Dermis blood vessel endothelial cell (primary cell): ENCODE data around the gene FOXP4. TPM values are rescaled to one million over a fixed set of nuclear protein-coding genes. Genes with fewer than 3 reads are reported as not detected.

Experiments used
- DNase-seq: peaks from one replicate; pipeline ENCODE4 v3.0.0; 2010
- total RNA-seq: library from RNA; depleted of rRNA; stranded (reverse); fragments of >200 nt; gene quantifications from 2 replicates; pipeline ENCODE4 v1.2.3, GENCODE V29; 2014

FOXP4 gene
- total RNA-seq, 1 donor from 2014 or later, result 4.4 TPM

DNA sequence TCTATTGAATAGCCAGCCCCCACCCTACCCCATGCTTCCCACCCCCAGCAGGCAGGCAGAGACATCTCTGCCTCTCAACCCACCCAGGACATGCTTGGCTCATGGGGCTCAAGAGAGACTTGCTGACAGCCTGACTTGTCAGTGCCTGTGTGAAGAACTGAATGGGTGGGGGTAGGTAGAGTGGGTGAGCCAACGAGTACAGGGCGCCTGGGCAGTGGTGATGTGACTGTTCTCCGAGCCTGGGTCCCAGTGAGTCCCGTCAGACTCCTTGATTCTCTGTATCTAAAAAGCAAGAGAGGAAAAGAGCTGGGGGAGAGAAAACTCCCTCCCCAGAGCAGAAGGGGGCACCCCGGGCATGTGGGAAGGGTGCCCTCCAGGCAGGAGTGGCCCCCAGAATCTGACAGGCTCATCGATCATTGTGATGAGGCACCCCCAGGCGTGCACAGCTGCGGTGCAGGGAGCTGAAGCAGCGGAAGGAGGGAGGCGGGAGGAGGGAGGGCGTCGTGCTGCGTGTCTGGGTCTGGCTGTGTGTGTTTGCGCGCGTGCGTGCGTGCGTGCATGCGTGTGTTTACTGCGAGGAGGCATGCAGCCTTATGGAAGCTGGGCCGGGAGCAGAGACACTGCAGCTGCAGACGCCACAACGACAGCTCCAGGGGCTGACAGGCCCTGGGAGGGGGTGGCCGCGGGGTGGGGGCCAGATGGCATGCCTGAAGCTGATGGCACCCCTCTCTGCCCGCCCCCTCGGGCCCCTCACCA lies 40.2 kb downstream of the FOXP4 start:
- no peak for DNase-seq

DNA sequence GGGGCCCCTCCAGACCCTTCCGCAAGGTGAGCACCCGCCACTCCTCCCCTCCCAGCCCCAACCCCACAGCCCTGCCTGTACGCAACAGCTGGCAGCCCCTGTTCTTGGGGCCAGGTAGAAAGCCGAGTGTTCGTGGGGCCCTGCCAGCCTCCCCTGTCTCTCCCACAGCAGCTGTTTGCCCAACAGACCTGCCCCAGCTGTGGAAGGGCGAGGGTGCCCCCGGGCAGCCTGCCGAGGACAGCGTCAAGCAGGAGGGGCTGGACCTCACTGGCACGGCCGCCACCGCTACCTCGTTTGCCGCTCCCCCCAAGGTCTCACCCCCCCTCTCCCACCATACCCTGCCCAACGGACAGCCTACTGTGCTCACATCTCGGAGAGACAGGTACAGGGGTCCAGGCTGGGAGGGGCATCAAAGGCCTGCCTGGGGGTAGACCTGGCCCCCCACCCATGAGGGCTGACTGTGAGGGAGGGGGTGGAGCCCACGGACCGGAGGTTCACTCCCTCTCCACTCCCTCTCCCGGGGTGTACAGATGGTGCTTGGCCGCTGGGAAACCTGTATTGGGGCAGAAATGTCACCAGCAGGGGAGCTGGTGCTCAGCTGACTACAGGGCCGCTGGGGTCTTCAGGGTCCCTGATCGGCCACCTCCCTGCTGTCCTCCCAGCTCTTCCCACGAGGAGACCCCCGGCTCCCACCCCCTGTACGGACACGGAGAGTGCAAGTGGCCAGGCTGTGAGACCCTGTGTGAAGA lies 41.1 kb downstream of the FOXP4 start:
- no peak for DNase-seq

DNA sequence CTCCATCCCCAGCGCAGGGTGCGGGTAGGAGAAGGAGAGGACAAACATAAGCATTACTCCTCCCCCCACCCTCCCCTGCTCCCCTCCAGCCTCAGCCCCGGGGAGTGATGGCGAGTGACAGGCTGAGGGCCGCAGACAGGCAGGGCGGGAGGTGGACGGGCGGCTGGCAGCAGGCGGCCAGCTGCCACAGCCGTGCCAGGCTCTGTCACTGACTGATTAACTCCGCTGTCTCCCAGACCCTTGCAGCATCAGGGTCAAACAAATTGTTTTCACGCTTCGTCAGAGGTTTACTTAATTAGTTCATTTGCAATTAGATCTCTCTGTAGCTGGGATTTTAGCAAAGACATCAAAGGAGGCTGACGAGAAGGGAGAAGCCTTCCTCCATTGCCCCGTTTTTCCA lies 41.9 kb downstream of the FOXP4 start:
- DNase-seq, result no peak

DNA sequence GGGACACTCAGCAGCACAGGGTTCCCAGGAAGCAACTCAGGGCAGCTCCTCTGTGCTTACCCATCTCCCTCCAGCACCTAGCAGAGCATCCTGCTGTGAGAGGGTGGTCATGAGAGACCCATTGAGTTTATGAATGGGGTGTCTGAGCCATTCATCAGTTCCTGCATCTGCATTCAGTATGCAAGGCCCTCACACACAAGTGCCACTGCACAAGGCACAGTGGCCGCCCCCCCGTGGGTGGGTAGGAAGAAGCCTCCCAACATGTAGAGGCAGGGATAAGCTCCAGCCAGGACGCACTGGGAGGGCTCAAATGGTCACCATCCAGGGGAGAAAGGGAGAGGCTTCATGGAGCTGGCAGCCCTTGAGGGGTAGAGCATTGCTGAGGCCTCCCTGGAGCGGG lies 43.0 kb downstream of the FOXP4 start:
- DNase-seq, result no peak

DNA sequence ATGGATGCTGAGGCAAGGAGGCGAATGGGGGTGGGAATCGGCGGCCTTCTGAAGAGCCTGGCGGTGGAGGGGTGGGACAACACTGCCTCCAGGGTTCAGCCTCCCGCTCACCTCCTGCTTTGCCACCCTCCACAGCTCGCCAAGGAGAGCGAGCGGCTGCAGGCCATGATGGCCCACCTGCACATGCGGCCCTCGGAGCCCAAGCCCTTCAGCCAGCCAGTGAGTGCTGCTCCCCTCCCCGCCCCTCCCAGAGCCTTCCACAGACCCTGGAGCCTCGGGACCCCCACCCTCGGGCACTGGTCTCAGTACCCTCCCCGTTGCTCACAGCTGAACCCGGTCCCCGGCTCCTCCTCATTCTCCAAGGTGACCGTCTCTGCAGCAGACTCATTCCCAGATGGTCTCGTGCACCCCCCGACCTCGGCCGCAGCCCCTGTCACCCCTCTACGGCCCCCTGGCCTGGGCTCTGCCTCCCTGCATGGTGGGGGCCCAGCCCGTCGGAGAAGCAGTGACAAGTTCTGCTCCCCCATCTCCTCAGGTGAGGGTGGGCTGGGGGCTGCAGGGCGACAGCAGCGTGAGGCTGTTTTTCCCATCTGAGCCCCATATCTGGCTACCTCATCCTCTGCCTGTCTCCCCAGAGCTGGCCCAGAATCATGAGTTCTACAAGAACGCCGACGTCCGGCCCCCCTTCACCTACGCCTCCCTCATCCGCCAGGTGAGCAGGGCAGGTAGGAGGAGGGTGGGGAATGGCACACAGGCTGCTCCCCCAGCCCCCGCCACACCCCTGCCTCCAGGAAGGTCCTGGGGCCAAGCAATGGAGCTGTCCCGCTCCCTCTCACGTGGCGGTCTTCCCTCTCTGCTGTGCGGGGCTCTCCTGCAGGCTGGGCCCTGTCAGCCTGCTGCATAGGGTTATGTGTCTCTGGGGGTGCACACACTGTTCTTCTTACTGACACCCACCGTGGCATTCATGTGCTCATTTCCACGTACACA lies 43.7 kb downstream of the FOXP4 start:
- no peak for DNase-seq

DNA sequence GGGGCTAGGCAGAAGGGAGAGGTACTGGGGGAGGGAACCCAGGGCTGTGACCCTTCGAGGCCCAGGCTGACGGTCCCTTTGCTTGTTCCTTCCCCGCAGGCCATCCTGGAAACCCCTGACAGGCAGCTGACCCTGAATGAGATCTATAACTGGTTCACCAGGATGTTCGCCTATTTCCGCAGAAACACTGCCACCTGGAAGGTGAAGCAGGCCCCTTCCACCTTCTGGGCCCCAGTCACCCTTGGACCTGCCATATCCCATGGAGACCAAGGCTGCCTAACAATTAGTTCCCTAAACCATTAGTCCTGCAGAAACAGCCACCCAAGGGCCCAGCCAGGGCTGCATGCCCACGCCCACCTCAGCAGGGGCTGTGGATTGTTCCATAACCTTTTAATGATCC lies 44.9 kb downstream of the FOXP4 start:
- DNase-seq, result no peak

DNA sequence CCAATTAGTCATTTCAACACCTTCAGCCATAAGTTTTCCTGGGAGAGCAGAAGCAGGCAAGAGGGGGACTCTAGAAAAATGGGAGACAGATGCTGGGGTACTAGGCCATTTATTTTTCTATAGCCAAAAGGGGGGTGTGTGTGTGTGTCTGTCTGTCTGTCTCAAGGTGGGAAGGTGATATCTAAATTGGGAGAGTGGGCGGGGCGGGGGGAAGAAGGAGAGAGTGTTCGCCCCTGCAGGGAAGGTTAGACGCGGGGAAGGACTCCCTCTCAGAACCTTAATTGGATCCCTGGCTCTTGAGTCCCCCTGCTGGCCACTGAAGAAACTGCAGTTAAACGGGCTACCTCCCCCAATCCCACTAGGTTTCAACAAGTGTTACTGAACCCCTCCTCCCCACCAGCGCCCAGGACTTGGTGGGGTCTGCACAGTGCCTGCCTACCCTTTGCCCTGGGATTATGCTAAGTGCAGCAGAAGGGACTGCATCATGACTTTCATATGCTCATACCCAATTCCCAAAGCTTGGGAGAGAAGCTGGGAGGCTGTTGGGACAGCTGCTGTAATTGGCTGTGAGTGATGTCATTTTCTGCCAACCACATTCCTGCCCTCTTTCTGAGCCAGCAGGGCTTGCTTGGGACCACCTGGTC lies 45.8 kb downstream of the FOXP4 start:
- DNase-seq, result peak; percentile 78

DNA sequence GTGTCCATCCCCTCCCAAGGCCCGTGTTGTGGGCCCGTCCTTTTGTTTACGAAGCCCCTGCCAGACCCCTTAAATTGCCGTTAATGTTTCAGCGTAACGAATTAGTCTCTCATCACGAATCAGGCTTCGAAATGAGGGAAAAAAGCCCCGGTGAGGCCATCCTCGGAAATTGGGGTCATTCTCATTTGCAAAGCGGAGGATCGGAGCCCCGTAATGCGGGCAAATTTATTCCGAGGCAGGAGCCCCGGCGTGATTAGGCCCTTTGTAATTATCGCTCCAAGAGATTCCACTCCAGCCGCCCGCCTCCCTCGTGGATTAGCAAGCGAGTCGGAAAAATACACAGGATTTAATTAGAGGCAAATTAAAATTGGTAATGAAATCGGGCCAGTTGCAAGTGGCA lies 47.2 kb downstream of the FOXP4 start:
- DNase-seq, result no peak

DNA sequence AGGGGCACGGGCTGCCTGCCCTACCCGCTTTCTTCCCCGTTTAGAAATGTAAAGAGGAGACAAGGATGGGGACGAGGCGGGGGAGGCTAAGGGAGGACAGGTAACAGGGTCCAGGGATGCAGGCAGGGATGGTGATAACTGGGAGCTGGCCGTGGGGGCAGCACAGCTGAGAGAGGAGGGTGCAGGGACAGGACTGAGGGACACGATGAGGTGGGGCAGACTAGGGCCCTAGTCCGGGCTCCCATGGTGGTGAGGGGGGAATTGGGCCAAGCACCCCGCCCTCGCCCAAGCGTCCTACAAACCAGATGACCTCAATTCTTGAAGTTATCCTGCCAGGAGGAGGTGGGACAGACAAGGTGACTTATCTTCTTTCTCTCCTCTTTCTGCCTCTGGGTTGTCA lies 47.7 kb downstream of the FOXP4 start:
- DNase-seq, result no peak

DNA sequence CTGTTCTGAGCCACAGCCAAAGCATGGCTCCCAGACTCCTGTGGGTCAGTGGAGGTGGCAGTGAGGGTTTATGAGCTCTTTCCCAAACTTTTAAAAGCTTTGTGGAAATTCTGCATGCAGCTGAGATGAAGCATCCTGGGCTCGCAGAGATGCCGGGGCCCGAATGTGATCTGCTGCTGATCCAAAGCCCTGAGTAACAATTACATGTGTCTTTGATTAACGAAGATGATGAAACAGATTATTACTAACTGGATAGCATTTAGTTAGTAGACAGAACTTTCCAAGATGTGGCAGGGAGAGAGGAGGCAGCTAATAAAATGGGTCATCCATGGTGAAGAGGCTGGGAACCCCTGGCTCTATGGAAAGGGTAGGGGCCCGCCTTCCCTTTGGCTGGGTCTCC lies 48.1 kb downstream of the FOXP4 start:
- no peak for DNase-seq

DNA sequence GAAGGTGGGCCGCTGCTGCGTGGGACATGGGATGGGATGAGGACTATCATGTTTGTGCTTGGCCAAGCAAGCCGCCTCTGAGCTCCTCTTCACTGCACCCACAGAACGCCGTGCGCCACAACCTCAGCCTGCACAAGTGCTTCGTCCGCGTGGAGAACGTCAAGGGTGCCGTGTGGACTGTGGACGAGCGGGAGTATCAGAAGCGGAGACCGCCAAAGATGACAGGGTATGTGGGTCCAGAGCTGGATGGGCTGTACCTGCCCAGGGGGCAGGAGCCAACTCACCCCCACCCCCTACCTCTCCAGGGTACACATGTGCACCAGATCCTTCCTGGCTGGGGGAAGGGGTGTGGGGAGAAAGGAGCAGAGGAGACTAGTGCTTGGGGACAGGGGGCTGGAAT lies 48.6 kb downstream of the FOXP4 start:
- no peak for DNase-seq

DNA sequence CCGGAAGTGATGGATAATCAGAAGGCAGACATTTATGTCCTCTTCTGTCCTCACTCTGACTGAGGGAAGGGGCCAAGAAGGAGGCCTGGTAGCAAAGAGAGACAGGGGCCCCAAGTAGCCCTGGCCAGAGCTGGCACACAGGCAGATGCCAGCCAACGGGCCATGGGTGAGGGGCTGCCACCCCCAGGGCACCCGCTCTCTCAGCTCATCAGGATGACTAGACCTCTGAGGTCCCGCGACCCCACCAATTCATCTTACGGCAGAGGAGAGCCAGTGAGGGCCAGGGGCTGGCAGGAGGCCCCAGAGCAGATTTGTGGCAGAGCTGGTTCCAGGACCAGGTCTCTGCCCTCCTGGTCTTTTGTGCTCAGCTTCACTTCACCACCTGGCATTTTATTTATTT lies 49.0 kb downstream of the FOXP4 start:
- no peak for DNase-seq

DNA sequence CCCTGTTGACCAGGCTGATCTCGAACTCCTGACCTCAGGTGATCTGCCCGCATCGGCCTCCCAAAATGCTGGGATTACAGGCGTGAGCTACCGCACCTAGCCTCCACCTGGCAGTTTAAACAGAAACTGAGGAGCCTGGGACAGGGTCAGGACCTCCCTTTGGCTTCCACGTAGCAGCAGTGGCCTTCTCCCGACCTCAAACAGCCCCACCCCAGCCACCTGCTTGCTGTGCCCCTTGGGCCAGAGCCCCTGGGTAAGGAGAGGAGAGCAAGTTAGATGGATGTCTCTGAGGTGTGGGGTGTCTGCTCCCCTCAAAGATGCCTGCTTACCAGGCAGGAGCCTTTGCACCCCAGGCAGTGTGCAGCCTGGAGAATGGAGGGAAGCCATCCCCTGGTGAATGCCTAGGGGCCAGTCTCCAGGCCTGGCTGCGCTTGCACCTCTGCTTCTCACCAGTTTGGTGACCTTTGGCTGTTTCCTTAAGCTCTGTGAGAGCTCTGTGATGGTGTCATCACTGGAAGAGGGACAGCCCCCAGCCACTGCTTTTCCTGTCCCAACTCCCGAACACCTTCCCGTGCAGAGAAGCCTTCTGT lies 50.0 kb downstream of the FOXP4 start:
- no peak for DNase-seq

DNA sequence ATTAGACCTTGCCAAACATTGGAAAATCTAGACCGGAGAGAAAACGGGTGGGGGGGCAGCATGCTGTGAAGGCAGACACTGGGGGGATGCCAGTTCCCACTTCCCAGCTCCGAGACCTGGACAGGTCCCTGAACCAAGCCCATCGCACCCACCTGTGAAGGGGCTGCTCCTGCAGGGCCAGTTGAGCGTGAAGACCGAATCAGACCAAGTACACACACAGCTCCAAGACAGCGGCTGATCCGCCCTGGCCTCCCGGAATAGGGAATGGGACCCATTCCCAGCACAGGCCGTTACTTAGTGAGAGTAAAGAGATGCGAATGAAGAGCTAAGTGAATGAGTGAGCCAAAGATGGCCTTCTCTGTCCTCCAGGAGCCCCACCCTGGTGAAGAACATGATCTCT lies 50.6 kb downstream of the FOXP4 start:
- no peak for DNase-seq

DNA sequence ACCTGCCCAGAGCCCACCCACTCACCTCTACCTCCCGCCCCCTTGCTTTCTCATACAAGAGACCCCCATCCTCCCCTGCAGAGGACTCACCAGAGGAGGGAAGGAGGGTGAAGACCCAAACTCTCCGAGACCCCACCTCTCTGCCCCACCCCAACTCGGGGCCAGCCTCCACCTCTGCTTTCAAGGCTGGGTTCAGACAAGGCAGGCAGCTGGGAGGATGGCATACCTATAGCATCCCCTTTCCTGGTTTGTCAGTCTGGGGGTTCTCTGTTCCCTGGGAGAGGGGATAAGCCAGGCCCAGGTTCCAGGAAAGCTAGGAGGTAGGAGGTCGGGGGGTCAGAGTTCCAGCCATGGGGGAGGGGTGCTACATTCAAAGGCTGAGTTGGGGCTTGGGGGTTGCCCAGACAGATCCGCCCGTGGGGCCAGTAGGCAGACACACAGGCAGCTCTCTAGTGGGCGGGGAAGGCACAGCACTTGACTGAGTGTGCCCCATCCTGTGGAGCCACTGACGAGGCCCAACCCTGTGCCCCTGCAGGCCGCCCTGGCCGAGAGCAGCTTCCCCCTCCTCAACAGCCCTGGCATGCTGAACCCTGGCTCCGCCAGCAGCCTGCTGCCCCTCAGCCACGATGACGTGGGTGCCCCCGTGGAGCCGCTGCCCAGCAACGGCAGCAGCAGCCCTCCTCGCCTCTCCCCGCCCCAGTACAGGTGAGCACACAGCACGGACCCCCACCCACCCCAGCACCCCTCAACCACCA lies 51.2 kb downstream of the FOXP4 start:
- no peak for DNase-seq

DNA sequence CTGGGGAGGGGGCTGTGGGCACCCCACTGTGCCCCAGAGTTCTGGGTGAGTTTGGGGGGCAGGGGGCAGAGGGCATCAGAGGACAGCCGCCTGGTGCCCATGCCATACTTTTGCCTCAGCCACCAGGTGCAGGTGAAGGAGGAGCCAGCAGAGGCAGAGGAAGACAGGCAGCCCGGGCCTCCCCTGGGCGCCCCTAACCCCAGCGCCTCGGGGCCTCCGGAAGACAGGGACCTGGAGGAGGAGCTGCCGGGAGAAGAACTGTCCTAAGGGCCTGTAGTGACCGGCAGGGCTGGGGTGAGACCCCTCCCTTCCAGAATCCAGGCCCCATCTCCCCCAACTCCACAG lies 52.5 kb downstream of the FOXP4 start:
- no peak for DNase-seq

DNA sequence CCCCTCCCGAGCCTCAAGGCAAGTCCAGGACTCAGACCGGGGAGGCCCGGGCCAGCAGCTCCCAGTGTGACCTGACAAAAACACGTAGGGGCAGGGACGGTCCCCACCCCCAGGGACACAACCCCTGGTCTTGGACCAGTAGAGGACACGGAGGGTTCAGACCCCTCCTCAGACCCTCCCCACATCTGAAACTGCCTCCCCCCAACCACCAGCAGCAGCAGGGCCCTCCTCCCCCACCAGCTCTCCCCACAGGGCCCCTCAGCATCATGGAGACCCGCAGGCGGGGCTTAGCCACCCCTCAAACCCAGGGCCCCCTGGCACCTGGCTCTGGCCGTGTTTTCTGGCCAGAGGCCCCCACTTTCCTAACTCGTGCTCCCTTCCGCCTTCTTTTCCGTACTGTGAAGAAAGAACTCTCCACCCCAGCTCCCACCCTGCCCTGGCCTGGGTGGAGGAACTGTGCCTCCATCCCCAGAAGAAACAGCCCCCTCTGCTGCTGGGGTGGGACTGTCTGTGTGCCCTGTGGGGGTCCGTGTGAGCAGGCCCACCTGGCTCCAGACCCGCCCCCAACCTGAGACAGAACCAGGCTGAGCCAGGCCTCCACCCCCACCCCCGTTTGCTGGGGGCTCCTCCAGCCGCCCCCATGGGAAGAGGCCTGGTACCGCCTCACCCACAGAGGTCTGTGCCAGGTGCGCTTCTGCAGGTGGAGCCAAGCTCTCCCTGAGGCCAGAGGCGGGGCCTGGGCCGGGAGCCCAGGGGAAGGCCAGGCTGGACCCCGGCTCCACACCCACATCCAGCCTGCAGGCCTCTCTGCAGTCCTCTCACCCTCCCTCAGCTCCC lies 53.1 kb downstream of the FOXP4 start:
- DNase-seq, result no peak

DNA sequence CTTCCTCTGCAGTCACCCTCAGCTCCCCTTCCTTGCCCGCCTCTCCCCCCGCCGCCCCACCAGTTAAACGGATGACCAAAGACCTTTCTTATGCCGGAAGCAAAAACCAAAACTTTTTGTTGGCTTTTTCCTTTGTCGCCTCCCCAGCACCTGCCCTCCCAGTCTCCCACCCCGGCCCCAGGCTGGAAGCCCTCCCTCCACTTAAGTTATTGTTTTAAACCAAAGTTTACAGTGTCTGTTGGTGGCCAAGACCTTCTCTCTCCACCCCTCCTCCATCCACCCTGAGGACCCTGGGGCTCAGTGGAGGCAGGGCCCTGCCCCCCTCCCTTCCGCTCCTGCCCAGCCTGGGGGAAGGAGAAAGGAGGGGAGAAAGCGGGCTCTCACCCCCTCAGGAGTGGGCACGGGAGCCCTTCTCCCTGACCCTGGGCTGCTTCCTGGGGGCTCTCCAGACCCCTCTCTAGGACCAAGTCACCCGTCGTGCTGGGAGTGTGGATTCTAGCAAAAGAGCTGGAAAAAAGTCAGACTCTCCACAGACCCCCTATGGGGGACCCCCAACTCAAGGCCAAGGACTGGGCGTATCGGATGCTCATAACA lies 53.8 kb downstream of the FOXP4 start:
- DNase-seq, result no peak

DNA sequence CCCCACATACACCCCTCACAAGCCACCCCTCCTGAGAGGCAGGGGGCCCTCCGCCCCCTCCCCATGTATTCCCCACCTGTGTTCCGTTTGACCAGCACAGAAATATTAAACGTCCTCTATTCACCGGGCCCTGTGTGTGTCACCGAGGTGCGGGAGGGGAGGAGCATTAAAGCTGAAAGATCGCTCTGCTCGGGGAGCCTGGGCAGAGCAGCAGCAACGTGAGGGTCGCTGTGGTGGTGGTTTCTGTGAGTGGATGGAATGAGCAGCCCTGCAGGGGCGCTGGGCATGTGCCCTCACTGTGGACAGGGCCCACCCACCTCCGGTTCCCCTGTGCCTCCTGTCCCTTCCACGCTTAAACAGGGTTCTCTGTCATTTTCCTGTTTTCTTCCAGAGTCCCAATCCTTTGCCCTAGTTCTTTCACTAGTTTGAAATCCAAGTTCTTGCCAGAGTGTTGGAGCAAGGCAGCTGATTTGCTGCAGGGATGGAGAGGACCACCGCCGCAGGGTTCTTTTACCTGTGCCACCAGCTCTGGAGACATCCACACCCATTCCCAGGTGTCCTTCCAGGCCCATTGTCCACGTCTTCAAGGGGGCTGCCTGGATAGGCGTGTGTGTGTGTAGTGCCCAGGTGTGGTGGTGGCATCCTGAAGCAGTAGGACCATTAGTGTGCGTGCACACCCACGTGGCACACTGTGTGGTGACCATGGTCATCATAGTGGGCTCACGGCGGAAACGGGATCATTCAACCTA lies 54.5 kb downstream of the FOXP4 start:
- DNase-seq, result no peak

DNA sequence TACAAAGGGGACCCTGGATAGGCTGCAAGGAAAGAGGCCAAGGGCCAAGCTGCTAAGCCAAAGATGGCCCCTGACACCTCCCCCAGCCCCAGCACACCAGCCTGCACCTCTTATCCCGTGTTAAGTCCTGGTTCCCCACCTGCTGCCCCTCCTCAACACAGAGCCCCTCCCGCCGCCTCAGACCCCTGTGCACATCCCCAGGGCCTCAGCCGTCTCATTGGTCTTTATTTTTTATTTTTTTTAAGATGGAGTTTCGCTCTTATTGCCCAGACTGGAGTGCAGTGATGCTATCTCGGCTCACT lies 55.0 kb downstream of the FOXP4 start:
- no peak for DNase-seq
